Neutrophil (primary cell): ENCODE measurements around the gene TACC2.

Experiments used
- H3K27ac ChIP-seq: fragments of 200-600 bp; sonication (generic); 2 replicates; pipeline ENCODE4 v1.5.1; 2016; ENCODE audit warnings: mild to moderate bottlenecking, moderate library complexity
- H3K27me3 ChIP-seq: fragments of 200-600 bp; sonication (generic); 2 replicates; pipeline ENCODE4 v1.6.0; 2016; ENCODE audit warnings: mild to moderate bottlenecking
- H3K36me3 ChIP-seq: fragments of 200-600 bp; sonication (generic); 2 replicates; pipeline ENCODE4 v1.5.1; 2017
- H3K4me1 ChIP-seq, 2 experiments: fragments of 200-600 bp in 1 of 2; sonication (generic) in 1 of 2; 1 replicate in 1 of 2; 2 replicates in 1 of 2; pipeline versions ENCODE4 v1.5.1 to v1.6.1; 2013 to 2016; ENCODE audit warnings: low read depth in 1 of 2, low read length in 1 of 2, mild to moderate bottlenecking in 1 of 2, moderate library complexity in 1 of 2; ENCODE audit not compliant: control insufficient read depth in 1 of 2, insufficient read depth in 1 of 2
- H3K4me3 ChIP-seq, 2 experiments: fragments of 200-600 bp in 1 of 2; sonication (generic) in 1 of 2; 1 replicate in 1 of 2; 2 replicates in 1 of 2; pipeline ENCODE4 v1.5.1; 2013 to 2016; ENCODE audit warnings: low read depth in 1 of 2, low read length in 1 of 2, mild to moderate bottlenecking in 1 of 2, moderate library complexity in 1 of 2
- H3K9me3 ChIP-seq: fragments of 200-600 bp; sonication (generic); 2 replicates; pipeline ENCODE4 v1.5.1; 2016
- TF ChIP-seq, protein P1 (sequence below): fragments of 200-600 bp; sonication (generic); IDR thresholded peaks from 2 replicates; pipeline ENCODE4 v1.5.1; 2016; ENCODE audit warnings: antibody characterized with exemption

TACC2 gene

DNA sequence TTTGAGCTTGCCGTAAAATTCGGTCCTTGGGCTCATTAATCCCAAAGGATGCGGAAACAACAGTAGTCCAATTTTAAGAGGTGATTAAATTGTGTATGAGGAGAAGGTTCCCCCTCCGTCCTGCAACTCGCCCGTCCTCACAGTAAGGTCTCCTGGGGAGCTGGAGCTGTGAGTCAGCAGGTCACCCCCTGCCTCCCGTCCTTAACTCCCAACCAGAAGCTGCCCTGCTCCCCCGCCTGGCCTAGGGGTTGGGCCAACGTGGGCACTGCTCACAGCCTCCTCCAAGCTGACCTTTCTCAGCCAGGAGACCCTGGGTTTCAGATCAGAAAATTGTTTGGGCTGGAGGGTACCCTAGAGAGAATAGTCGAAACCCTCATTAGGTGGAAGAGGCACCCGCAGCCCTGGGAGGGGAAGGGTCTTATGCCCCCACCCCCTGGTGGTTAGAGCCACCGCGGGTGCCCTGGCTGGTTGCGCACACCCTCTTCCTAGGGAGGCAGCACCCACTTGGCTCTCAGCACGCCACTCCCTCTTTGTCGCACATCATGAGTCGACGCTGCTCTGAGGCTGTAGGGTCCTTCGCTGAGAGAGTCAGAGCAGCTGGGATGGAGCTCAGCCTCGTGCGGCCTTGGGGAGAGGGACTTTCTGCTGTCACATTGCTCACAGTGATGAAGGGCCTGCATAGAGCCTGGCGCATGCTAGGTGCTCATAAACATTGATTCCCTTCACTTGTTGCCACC, 131.2 kb downstream of the TACC2 start:
- Histone ChIP-seq H3K4me1 (no peaks in the 10 kb centered on the region), H3K4me3 (no peak overlapping the region), H3K36me3 (no peaks in the 10 kb centered on the region), H3K27me3 (peaks cover 56% of the 10 kb centered on the region), H3K27ac (no peak overlapping the region), H3K9me3 (no peaks in the 10 kb centered on the region)
- TF ChIP-seq, protein P1, sequence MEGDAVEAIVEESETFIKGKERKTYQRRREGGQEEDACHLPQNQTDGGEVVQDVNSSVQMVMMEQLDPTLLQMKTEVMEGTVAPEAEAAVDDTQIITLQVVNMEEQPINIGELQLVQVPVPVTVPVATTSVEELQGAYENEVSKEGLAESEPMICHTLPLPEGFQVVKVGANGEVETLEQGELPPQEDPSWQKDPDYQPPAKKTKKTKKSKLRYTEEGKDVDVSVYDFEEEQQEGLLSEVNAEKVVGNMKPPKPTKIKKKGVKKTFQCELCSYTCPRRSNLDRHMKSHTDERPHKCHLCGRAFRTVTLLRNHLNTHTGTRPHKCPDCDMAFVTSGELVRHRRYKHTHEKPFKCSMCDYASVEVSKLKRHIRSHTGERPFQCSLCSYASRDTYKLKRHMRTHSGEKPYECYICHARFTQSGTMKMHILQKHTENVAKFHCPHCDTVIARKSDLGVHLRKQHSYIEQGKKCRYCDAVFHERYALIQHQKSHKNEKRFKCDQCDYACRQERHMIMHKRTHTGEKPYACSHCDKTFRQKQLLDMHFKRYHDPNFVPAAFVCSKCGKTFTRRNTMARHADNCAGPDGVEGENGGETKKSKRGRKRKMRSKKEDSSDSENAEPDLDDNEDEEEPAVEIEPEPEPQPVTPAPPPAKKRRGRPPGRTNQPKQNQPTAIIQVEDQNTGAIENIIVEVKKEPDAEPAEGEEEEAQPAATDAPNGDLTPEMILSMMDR = no peak

DNA sequence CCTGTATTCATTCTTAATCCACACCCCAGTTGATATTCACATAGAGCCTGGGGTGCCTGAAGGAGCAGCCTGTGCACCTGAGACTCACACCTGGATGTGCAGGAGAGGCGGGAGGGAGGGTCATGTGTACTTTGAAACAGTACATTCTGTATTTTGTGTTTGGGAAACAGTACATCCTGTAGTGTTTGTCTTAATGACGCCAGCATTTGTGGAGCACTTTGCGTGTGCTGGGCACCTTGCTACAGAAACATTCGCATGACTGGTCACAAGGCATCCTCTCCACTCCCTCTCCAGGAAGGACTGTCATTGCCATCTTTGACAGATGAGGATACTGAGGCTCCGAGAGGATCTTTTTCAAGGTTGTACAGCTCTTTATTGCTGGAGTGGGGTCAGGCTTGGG, 132.1 kb downstream of the TACC2 start:
- no peak overlapping the region for H3K27ac ChIP-seq
- no peaks in the 10 kb centered on the region for H3K4me1 ChIP-seq
- no peak overlapping the region for H3K4me3 ChIP-seq
- no peaks in the 10 kb centered on the region for H3K9me3 ChIP-seq
- TF ChIP-seq, protein P1 = no peak
- peaks cover 48% of the 10 kb centered on the region for H3K27me3 ChIP-seq
- no peaks in the 10 kb centered on the region for H3K36me3 ChIP-seq

DNA sequence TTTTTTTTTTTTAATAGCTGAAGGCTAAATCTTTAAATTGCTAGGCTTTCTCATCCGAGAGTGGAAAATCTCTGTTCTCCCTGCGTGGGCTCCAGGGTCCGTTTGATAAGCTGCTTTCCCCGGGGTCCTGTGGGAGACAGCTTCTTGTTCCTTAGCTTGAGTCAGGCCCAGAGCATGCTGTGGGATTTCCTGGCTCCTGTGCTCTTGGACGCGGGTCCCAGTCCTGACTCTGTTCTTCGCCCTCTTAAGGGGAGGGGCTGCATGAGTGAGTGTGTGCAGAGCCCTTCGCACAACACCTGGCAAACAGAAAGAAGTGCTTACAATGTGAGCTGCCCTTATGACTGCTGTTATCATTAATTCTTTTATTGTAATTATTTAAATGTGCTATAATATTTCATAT, 133.5 kb downstream of the TACC2 start:
- no peak overlapping the region for H3K27ac ChIP-seq
- TF ChIP-seq, protein P1 = no peak
- H3K4me3 ChIP-seq = no peak overlapping the region
- H3K36me3 ChIP-seq = no peaks in the 10 kb centered on the region
- H3K4me1 ChIP-seq = no peaks in the 10 kb centered on the region
- H3K9me3 ChIP-seq = no peaks in the 10 kb centered on the region
- peaks cover 38% of the 10 kb centered on the region for H3K27me3 ChIP-seq

DNA sequence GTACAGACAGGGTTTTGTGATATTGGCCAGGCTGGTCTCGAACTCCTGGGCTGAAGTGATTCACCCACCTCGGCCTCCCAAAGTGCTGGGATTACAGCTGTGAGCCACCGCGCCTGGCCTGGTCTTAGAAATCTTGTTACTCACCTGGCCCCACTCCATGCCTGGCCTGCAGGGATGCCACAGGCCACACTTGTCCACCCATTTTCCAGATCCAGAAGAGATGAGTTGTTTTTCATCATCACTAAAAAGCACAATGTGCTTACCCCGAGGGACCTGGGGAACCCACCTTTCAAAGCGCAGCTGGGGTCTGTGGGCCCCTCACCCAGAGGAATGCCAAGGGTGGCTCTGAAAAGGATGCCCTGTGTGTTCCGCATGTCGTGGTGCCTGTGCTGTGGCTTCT, 134.2 kb downstream of the TACC2 start:
- TF ChIP-seq, protein P1 = no peak
- Histone ChIP-seq H3K4me3 (no peak overlapping the region), H3K4me1 (no peaks in the 10 kb centered on the region), H3K36me3 (no peaks in the 10 kb centered on the region), H3K27ac (no peak overlapping the region), H3K27me3 (peaks cover 37% of the 10 kb centered on the region), H3K9me3 (no peaks in the 10 kb centered on the region)

DNA sequence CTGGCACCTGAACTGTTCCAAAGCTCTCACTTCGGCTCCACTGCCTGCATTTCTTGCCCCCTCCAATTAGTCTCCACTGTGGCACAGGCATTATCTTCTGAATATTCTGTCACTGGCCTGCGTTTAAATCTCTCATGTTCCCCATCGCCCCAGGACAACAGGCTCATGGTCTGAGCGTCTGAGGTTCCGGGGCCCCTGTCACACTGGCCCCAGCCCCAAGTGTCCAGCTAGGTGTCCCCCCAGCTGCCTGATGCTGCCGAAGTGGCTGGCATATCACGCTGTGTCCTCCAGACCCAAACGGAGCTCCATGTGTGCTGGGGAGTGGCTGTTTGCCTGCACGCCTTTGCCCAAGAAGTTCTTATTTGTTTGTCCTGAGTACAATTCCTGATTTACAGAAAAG, 135.4 kb downstream of the TACC2 start:
- no peaks in the 10 kb centered on the region for H3K9me3 ChIP-seq

More for the DNA sequence above, 135.4 kb downstream of the TACC2 start:
- no peak overlapping the region for H3K27ac ChIP-seq
- H3K4me3 ChIP-seq = no peak overlapping the region
- no peaks in the 10 kb centered on the region for H3K36me3 ChIP-seq
- no peaks in the 10 kb centered on the region for H3K4me1 ChIP-seq
- TF ChIP-seq, protein P1 = no peak
- peaks cover 29% of the 10 kb centered on the region for H3K27me3 ChIP-seq
